ENCODE data around the gene REG1A.

The REG1A gene

DNA sequence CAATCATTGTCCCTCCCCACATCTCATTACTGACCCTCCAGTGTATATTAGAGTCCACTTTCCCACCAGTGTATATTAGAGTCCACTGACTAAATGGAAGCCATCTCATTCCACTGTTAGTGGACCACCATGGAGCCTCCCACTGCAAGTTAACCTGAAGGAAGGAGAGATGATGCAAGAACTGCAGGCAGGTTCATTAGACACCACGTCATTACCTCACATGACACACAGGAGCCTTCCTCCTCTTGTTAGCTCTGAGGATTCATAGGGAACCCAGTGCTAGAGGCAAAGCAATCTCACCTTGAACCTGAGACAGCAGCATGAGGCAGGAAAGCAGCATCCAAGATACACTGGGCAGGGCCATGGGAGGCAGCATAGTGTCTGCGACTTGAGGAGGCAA is 38.7 kb downstream of the REG1A start:
- no peak overlapping the region for H3K27ac ChIP-seq
- TF ChIP-seq, protein P1, sequence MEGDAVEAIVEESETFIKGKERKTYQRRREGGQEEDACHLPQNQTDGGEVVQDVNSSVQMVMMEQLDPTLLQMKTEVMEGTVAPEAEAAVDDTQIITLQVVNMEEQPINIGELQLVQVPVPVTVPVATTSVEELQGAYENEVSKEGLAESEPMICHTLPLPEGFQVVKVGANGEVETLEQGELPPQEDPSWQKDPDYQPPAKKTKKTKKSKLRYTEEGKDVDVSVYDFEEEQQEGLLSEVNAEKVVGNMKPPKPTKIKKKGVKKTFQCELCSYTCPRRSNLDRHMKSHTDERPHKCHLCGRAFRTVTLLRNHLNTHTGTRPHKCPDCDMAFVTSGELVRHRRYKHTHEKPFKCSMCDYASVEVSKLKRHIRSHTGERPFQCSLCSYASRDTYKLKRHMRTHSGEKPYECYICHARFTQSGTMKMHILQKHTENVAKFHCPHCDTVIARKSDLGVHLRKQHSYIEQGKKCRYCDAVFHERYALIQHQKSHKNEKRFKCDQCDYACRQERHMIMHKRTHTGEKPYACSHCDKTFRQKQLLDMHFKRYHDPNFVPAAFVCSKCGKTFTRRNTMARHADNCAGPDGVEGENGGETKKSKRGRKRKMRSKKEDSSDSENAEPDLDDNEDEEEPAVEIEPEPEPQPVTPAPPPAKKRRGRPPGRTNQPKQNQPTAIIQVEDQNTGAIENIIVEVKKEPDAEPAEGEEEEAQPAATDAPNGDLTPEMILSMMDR (conservative IDR thresholded peaks at IDR 0.05) = no peak
- no peak for TF ChIP-seq ZFX (IDR thresholded peaks at IDR 0.05)

DNA sequence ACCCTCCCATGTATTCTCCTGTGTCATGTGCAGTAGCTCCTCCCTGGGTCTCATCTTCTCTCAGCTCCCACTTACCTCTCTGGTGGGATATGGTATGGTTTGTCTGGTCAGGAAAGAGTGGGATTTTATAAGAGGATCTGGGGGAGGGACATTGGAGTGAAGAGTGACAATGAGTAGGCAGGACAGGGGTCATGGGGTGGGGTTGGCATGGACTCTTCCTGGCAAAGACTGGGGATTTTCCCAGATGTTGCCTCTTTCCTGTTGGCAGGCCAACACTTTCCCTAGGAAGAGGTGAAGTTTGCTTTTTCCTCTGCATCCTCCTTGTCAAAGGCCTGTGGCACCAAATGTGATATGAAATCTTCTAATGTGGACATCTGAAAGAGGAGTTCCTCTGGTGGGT is 39.4 kb downstream of the REG1A start, which contains the start of gene REG3A:
Gene REG3A, minus strand, starts transcription at position 101 of the 400 bp plus-strand sequence. CDS start 348 bp downstream, outside the sequence.
- H3K27ac ChIP-seq = no peak within 1 kb of the TSS
- TF ChIP-seq ZFX (IDR thresholded peaks at IDR 0.05) = no peak
- TF ChIP-seq, protein P1 (conservative IDR thresholded peaks at IDR 0.05) = no peak

DNA sequence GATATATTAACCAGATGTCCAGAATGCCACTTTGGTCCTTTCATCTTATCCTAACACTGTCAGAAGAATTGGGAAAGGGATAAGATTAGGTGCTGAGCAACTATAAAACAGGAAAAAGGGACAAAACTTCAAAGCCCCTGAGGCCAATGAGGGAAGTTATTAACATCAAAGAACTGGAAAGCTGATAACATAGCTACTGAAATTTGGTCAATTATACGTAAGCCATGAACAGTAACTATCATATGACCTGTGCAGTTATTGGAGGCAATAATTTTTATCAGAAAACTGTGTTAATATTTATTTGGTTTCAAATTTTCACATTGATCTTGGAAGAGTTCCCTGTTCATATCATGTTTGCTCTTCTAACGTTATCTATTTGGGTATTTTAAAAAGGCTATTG is 41.8 kb downstream of the REG1A start:
- TF ChIP-seq ZFX (IDR thresholded peaks at IDR 0.05) = no peak
- TF ChIP-seq, protein P1 (conservative IDR thresholded peaks at IDR 0.05) = no peak
- H3K27ac ChIP-seq = no peak overlapping the region

DNA sequence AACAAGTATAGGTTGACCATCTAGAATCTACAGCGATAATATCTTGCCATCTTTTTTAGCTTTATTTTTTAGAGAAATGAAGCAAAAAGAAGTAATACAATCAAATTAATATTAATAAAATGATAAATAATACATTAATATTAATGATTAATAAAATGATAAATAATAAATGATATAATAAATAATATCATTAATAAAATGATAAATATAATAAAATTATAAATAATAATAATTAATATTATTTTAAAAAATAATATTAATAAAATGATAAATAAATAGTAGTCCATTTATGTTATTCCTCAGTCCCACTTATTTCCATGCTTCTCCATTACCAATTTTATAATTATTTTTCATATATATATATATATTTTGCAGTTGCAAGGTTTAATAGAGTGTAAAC is 42.5 kb downstream of the REG1A start:
- H3K27ac ChIP-seq = no peak overlapping the region
- TF ChIP-seq, protein P1 (conservative IDR thresholded peaks at IDR 0.05) = no peak
- TF ChIP-seq ZFX (IDR thresholded peaks at IDR 0.05) = no peak

DNA sequence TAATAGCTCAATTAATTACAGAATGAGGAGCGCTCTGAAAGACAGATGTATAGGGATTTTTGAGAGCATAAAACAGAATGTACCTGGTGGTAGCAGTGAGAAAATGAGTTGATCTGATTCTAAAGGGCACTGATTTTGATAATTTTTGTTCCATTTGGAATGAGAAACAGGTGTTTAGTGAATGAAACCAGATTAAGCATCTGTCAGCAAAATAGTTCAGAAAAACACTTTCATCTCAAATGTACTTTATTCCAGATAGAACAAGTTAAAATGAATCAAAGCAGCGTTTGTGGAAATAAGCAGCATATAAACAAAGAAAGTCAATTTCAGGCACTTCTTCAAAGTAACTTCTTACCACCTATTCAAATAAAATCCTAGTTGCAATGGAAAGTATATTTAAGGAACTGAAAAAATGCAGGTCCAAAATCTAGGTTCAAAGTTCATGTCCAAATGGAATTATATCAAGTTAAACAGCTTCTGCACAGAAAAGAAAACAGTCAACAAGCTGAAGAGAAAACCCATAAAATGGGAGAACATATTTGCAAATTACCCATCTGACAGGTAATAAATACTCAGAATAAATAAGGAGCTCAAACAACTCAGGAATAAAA is 51.2 kb downstream of the REG1A start:
- no peak for TF ChIP-seq ZFX (IDR thresholded peaks at IDR 0.05)
- TF ChIP-seq, protein P1 (conservative IDR thresholded peaks at IDR 0.05) = no peak
- H3K27ac ChIP-seq = no peak overlapping the region
